ENCODE data around the gene LCE1E.

DNA sequence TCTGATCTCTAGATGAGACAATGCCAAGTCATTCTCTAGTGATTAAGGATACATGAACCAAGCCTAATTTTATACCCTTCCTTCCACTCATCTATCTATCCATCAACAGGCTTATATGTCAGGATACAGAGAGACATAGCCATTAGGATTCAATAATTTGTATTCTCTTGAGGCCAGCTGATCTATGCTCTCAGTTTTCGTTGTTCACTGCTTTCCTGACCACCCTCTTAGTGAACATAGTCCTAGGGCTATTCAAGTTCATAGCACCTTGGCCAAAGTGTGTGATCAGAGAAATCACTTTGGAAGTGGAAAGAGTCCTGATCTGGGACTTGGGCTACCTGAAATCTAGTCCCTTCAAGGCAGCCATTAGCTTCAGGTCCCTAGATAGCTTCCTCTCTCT is 32.5 kb upstream of the LCE1E start:
- TF ChIP-seq POLR2A (IDR thresholded peaks at IDR 0.05; ENCODE audit: low read length) (no peak), GATA1 (IDR thresholded peaks at IDR 0.05; ENCODE audit: low read depth, low read length) (no peak)

All from erythroblast (primary cell).